Activated T-helper 17 cell treated with anti-CD3 and anti-CD28 coated beads, Interleukin-2, amount 50 U/mL, for 72 hours (primary cell): Measurements from ENCODE around the gene SREBF2. TPM values are rescaled to one million over a fixed set of nuclear protein-coding genes. Genes with fewer than 3 reads are reported as not detected.

Experiments
- ATAC-seq: fragments of 150-1000 bp; cut with Tn5 transposase; replicated peaks from 2 replicates; pipeline ENCODE4 v1.10.0; 2021; ENCODE audit warnings: mild to moderate bottlenecking, moderate library complexity
- H3K27ac Mint-ChIP-seq: one replicate; pipeline ENCODE4 v1.8.0; 2022; ENCODE audit warnings: mixed read lengths
- H3K27me3 Mint-ChIP-seq: one replicate; pipeline ENCODE4 v1.8.0; 2022; ENCODE audit warnings: mixed read lengths
- H3K36me3 Mint-ChIP-seq: one replicate; pipeline ENCODE4 v1.8.0; 2022; ENCODE audit warnings: low read depth, mild to moderate bottlenecking, mixed read lengths
- H3K4me1 Mint-ChIP-seq: one replicate; pipeline ENCODE4 v1.8.0; 2022; ENCODE audit warnings: mixed read lengths
- H3K4me3 Mint-ChIP-seq: one replicate; pipeline ENCODE4 v1.8.0; 2022; ENCODE audit warnings: mild to moderate bottlenecking, mixed read lengths
- H3K9me3 Mint-ChIP-seq: one replicate; pipeline ENCODE4 v1.8.0; 2022; ENCODE audit warnings: mixed read lengths
- total RNA-seq, 2 donors: library from RNA; stranded (reverse); gene quantifications; one replicate each; pipeline ENCODE4 v1.2.3, GENCODE V29; 2022

Gene SREBF2
- total RNA-seq, 2 donors from 2014 or later, result 126 to 162 TPM

- Mint-ChIP-seq H3K9me3 (no peaks in the 10 kb centered on the region), H3K4me3 (no peak overlapping the region), H3K27me3 (no peaks in the 10 kb centered on the region), H3K4me1 (peaks cover 4% of the 10 kb centered on the region), H3K36me3 (peaks cover 100% of the 10 kb centered on the region), H3K27ac (peak overlapping the region; percentile 37)
- no peak for ATAC-seq
Measured at GRCh38 chr22:41892721-41893120, 59.8 kb downstream of the SREBF2 start.

GRCh38 chr22:41893591-41894375 lies 60.9 kb downstream of the SREBF2 start:
- Mint-ChIP-seq H3K27me3 (no peaks in the 10 kb centered on the region), H3K27ac (peak overlapping the region; percentile 37), H3K4me1 (peaks cover 4% of the 10 kb centered on the region), H3K9me3 (no peaks in the 10 kb centered on the region), H3K36me3 (peaks cover 100% of the 10 kb centered on the region), H3K4me3 (no peak overlapping the region)
- no peak for ATAC-seq

DNA sequence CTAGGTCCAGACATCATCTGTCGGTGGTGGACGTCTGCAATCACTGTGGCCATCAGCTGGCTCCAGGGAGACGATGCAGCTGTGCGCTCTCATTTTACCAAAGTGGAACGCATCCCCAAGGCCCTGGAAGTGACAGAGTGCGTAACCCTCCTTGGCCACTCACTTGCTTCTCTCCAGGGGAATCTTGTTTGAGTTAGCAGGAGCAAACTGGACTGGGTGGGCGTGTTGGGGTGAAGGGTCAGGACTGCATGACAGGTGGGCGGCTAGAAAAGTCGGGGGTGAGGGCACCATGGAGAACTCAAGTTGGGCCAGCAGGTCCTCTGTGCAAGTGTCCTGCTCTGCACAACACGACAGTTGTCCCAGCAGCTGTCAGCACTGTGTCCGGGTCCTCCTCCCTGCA lies 65.7 kb downstream of the SREBF2 start:
- no peaks in the 10 kb centered on the region for H3K9me3 Mint-ChIP-seq
- no peak for ATAC-seq
- H3K4me3 Mint-ChIP-seq, result no peak overlapping the region
- no peaks in the 10 kb centered on the region for H3K27me3 Mint-ChIP-seq
- no peak overlapping the region for H3K27ac Mint-ChIP-seq
- H3K4me1 Mint-ChIP-seq, result no peaks in the 10 kb centered on the region
- peaks cover 94% of the 10 kb centered on the region for H3K36me3 Mint-ChIP-seq

DNA sequence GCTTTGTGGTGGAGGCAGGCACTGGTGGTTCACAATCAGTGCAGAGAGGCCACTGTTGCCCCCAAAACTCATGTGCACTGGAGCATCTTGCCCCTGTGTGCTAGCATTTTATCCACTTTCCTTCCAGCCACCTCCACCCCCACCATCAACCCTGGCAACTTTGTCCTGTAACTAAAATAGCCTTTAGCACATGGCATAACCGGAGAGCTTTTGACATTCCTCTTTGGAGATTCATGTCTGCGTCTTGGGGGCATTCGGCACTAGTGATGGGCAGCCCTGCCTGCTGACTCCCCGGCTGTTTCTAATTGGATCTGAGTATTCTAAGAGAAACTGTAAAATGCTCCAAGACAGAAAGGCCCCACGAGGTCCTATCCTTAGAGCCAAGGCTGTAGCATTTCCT lies 66.2 kb downstream of the SREBF2 start:
- H3K9me3 Mint-ChIP-seq, result no peaks in the 10 kb centered on the region
- no peak overlapping the region for H3K4me3 Mint-ChIP-seq
- ATAC-seq, result no peak

DNA sequence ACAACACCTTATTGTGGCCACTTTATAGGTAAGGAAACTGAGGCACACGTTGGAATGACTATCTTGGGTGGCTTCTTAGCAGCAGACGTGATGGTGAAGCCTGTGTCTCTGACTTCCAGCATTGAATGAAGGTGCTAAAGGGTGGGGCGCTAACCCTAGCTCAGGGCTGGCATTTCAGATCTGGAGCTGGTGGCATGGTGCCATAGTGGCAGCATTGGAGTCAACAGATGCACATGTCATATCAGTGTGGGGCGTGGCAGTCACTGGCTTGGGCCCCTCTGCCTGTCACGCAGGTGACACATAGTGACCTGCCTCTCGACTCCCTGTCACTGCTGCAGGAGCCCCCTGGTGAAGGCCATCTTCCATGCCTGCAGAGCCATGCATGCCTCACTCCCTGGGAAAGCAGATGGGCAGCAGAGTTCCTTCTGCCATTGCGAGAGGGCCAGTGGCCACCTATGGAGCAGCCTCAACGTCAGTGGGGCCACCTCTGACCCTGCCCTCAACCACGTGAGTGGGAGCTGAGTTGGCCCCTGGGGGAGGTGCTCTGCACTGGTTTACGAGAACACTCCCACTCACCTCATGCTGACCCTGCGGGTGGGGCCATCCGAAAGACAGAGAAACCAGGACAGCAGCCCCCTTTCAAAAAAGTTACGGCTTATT lies 67.2 kb downstream of the SREBF2 start:
- Mint-ChIP-seq H3K9me3 (no peaks in the 10 kb centered on the region), H3K36me3 (peaks cover 88% of the 10 kb centered on the region), H3K27me3 (no peaks in the 10 kb centered on the region), H3K4me1 (no peaks in the 10 kb centered on the region), H3K4me3 (no peak overlapping the region), H3K27ac (no peak overlapping the region)
- ATAC-seq, result no peak

More for the DNA sequence above, 66.2 kb downstream of the SREBF2 start:
- Mint-ChIP-seq H3K36me3 (peaks cover 94% of the 10 kb centered on the region), H3K4me1 (no peaks in the 10 kb centered on the region), H3K27me3 (no peaks in the 10 kb centered on the region), H3K27ac (no peak overlapping the region)

- Mint-ChIP-seq H3K9me3 (no peaks in the 10 kb centered on the region), H3K4me1 (no peaks in the 10 kb centered on the region), H3K36me3 (peaks cover 86% of the 10 kb centered on the region), H3K4me3 (no peak overlapping the region), H3K27ac (no peak overlapping the region), H3K27me3 (no peaks in the 10 kb centered on the region)
- ATAC-seq, result no peak
Measured at GRCh38 chr22:41900652-41901312, 67.9 kb downstream of the SREBF2 start.

DNA sequence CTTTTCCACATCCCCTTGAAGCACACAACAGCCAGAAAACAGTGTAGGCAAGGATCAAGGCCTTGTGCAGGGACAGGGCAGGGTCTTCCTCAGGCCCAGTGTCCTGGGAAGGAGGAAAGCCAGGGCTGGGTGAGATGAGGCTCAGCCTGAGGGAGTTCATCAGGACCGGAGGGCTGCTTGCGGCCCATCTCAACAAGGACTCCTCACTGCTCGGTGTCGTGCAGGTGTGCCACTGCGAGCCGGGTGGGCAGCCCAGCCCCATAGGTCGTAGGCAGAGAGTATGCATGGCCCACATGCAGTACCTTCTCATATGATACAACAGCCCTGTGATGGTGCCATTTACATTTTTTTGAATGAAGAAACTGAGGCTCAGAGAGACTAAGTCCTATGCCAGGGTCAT lies 69.1 kb downstream of the SREBF2 start:
- Mint-ChIP-seq H3K4me3 (no peak overlapping the region), H3K4me1 (no peaks in the 10 kb centered on the region), H3K27me3 (no peaks in the 10 kb centered on the region), H3K27ac (no peak overlapping the region), H3K9me3 (no peaks in the 10 kb centered on the region), H3K36me3 (peaks cover 78% of the 10 kb centered on the region)
- no peak for ATAC-seq

DNA sequence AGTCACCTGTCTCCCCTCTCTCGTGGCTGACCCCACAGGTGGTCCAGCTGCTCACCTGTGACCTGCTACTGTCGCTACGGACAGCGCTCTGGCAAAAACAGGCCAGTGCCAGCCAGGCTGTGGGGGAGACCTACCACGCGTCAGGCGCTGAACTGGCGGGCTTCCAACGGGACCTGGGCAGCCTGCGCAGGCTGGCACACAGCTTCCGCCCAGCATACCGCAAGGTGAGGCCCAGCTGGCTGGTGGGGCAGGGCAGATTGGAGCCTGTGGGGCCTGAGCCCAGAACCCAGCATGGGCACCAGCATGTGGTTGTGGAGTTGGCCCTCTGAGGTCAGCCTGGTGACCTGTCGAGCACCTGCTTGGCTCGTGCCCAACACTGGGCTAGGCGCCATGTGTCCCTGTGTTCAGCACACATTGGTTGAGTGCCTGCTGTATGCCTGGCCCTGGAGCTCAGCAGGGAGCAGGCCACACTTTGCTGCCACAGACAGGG lies 70.1 kb downstream of the SREBF2 start:
- Mint-ChIP-seq H3K9me3 (no peaks in the 10 kb centered on the region), H3K4me1 (no peaks in the 10 kb centered on the region), H3K27me3 (no peaks in the 10 kb centered on the region), H3K27ac (no peak overlapping the region), H3K4me3 (no peak overlapping the region), H3K36me3 (peaks cover 68% of the 10 kb centered on the region)
- ATAC-seq, result no peak

GRCh38 chr22:41904450-41905410 lies 71.8 kb downstream of the SREBF2 start:
- H3K9me3 Mint-ChIP-seq, result no peaks in the 10 kb centered on the region
- H3K27me3 Mint-ChIP-seq, result peaks cover 4% of the 10 kb centered on the region
- peaks cover 5% of the 10 kb centered on the region for H3K4me1 Mint-ChIP-seq
- no peak for ATAC-seq
- H3K4me3 Mint-ChIP-seq, result no peak overlapping the region
- H3K36me3 Mint-ChIP-seq, result peaks cover 50% of the 10 kb centered on the region
- H3K27ac Mint-ChIP-seq, result peak overlapping the region; percentile 52

- H3K4me3 Mint-ChIP-seq, result no peak overlapping the region
- ATAC-seq, result no peak
- H3K27me3 Mint-ChIP-seq, result peaks cover 4% of the 10 kb centered on the region
- peaks cover 42% of the 10 kb centered on the region for H3K36me3 Mint-ChIP-seq
- peak overlapping the region; percentile 58 for H3K27ac Mint-ChIP-seq
- H3K9me3 Mint-ChIP-seq, result no peaks in the 10 kb centered on the region
- H3K4me1 Mint-ChIP-seq, result peaks cover 5% of the 10 kb centered on the region
Measured at GRCh38 chr22:41905411-41906202, 72.7 kb downstream of the SREBF2 start.

DNA sequence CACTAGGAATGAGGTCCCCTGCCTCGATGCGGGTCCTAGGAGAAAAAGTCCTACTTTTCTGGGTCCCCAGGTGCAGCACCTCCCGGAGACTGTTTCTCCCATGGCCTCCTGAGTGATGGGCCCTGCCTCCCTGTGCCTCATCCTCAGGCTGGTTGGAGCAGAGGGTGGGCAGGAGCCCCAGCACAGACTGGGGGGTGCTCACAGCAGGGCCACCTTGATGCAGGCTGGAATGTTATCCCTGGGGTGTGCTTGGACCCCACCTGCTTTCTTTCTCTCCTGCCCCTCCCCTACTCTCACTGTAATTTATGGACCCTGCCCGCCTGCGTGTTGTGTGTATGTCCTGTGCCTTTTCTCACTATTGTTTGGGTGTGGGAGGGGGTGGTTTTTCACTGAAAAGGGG lies 73.9 kb downstream of the SREBF2 start:
- no peak for ATAC-seq
- no peaks in the 10 kb centered on the region for H3K9me3 Mint-ChIP-seq
- H3K27me3 Mint-ChIP-seq, result peaks cover 9% of the 10 kb centered on the region
- peaks cover 38% of the 10 kb centered on the region for H3K36me3 Mint-ChIP-seq
- no peak overlapping the region for H3K4me3 Mint-ChIP-seq
- peaks cover 5% of the 10 kb centered on the region for H3K4me1 Mint-ChIP-seq
- peak overlapping the region; percentile 52 for H3K27ac Mint-ChIP-seq

- ATAC-seq, result peak; percentile 70
- peaks cover 14% of the 10 kb centered on the region for H3K27me3 Mint-ChIP-seq
- H3K4me1 Mint-ChIP-seq, result peaks cover 5% of the 10 kb centered on the region
- peak overlapping the region; percentile 39 for H3K4me3 Mint-ChIP-seq
- H3K36me3 Mint-ChIP-seq, result peaks cover 34% of the 10 kb centered on the region
- H3K9me3 Mint-ChIP-seq, result no peaks in the 10 kb centered on the region
- H3K27ac Mint-ChIP-seq, result peak overlapping the region; percentile 62
Measured at GRCh38 chr22:41907436-41908401, 74.8 kb downstream of the SREBF2 start.
